A549 (cell line): ENCODE measurements around the gene KCND3. TPM values are rescaled to one million over a fixed set of nuclear protein-coding genes. Genes with fewer than 3 reads are reported as not detected.

ENCODE experiments used
- ATAC-seq, 2 experiments: fragments of 200-7000 bp in 1 of 2; fragments of >200 bp in 1 of 2; cut with Nextera tagmentation in 1 of 2; cut with Tn5 transposase in 1 of 2; 3 replicates each; pipeline versions ENCODE4 v1.8.0 to v1.9.1; 2018 to 2020; ENCODE audit warnings: mild to moderate bottlenecking in 1 of 2, moderate library complexity in 1 of 2
- CTCF ChIA-PET: fragments of 300-600 bp; sonication (Branson Sonifier 250); formaldehyde crosslinking; extraction: SDS; loops from one replicate; lab custom pipeline; 2021; ENCODE audit warnings: antibody characterized with exemption, inconsistent platforms; lab: Yijun Ruan, JAX
- POLR2A ChIA-PET: fragments of 350-600 bp; formaldehyde crosslinking; extraction: SDS; loops from one replicate; lab custom pipeline; 2021; ENCODE audit warnings: antibody characterized with exemption, inconsistent platforms; lab: Yijun Ruan, JAX
- DNase-seq, 2 experiments: peaks; one replicate each; pipeline versions ENCODE4 v3.0.0 to v3.0.0-alpha.2; 2011 to 2016; ENCODE audit warnings: low read depth in 1 of 2, low spot score in 1 of 2
- FAIRE-seq: peaks from 2 replicates; lab custom pipeline; 2011; peaks lifted over from hg19 to GRCh38; lab: Jason Lieb, UNC
- H3K27ac ChIP-seq, 2 experiments: fragments of >200 bp; sonication (Bioruptor Twin); formaldehyde crosslinking; 3 replicates each; pipeline ENCODE4 v1.5.1; 2016 to 2017
- H3K4me1 ChIP-seq: fragments of >200 bp; sonication (Bioruptor Twin); formaldehyde crosslinking; 3 replicates; pipeline ENCODE4 v1.6.1; 2016
- H3K4me2 ChIP-seq: fragments of >200 bp; sonication (Bioruptor Twin); formaldehyde crosslinking; 3 replicates; pipeline ENCODE4 v1.6.1; 2016
- H3K4me3 ChIP-seq: fragments of >200 bp; sonication (Bioruptor Twin); formaldehyde crosslinking; 3 replicates; pipeline ENCODE4 v1.5.1; 2016
- H3K9me3 ChIP-seq: fragments of >200 bp; sonication (Bioruptor Twin); formaldehyde crosslinking; 3 replicates; pipeline ENCODE4 v1.6.1; 2016
- ATOH8 ChIP-seq: fragments of 250-450 bp; sonication (Bioruptor Pico); IDR thresholded peaks from 2 replicates; pipeline ENCODE4 v1.5.0; 2020; ENCODE audit warnings: low read depth, mild to moderate bottlenecking, moderate library complexity
- CBX2 ChIP-seq: fragments of 200-600 bp; sonication (generic); IDR thresholded peaks from 2 replicates; pipeline ENCODE4 v1.6.1; 2016; ENCODE audit warnings: low read depth, mild to moderate bottlenecking, borderline replicate concordance
- CHD4 ChIP-seq: fragments of 200-600 bp; sonication (generic); IDR thresholded peaks from 2 replicates; pipeline ENCODE4 v1.6.1; 2016; ENCODE audit warnings: antibody characterized with exemption, mild to moderate bottlenecking, borderline replicate concordance
- FOXS1 ChIP-seq: fragments of 250-450 bp; sonication (Bioruptor Pico); IDR thresholded peaks from 2 replicates; pipeline ENCODE4 v1.5.0; 2020; ENCODE audit warnings: mild to moderate bottlenecking, moderate library complexity
- HES2 ChIP-seq: fragments of >200 bp; sonication (Bioruptor Twin); formaldehyde crosslinking; IDR thresholded peaks from 2 replicates; pipeline ENCODE4 v1.6.1; 2016
- HOXB13 ChIP-seq: fragments of 250-450 bp; sonication (Bioruptor Pico); IDR thresholded peaks from 2 replicates; pipeline ENCODE4 v1.5.0; 2020; ENCODE audit warnings: low read depth, mild to moderate bottlenecking, moderate library complexity
- JUN ChIP-seq, 2 experiments: fragments of >200 bp; sonication (Bioruptor Twin); formaldehyde crosslinking; IDR thresholded peaks; 2 replicates in 1 of 2; 3 replicates in 1 of 2; pipeline ENCODE4 v1.6.1; 2016 to 2017
- JUNB ChIP-seq: fragments of >200 bp; sonication (Bioruptor Twin); formaldehyde crosslinking; IDR thresholded peaks from 2 replicates; pipeline ENCODE4 v1.6.1; 2016
- MAFK ChIP-seq: fragments of 450-650 bp; IDR thresholded peaks from 2 replicates; pipeline ENCODE4 v1.6.1; 2014; ENCODE audit not compliant: partially characterized antibody
- MYC ChIP-seq: IDR thresholded peaks from 2 replicates; pipeline ENCODE4 v1.6.1; 2012; ENCODE audit warnings: mild to moderate bottlenecking, inconsistent platforms, low read length, improper control_type of control experiment, borderline replicate concordance
- NFE2L2 ChIP-seq: fragments of 150-350 bp; conservative IDR thresholded peaks from 2 replicates; pipeline ENCODE4 v1.6.1; 2014; ENCODE audit warnings: low read length
- NPAS2 ChIP-seq: fragments of 250-450 bp; sonication (Bioruptor Pico); IDR thresholded peaks from 2 replicates; pipeline ENCODE4 v1.8.0; 2022; ENCODE audit warnings: mild to moderate bottlenecking, moderate library complexity, borderline replicate concordance
- NR3C1 ChIP-seq: fragments of >200 bp; sonication (Bioruptor Twin); formaldehyde crosslinking; IDR thresholded peaks from 3 replicates; pipeline ENCODE4 v1.6.1; 2017
- PBX3 ChIP-seq: IDR thresholded peaks from 2 replicates; pipeline ENCODE4 v1.6.1; 2012
- POLR2A ChIP-seq: IDR thresholded peaks from 2 replicates; pipeline ENCODE4 v1.6.1; 2012; ENCODE audit warnings: mild to moderate bottlenecking, low read length
- RAD21 ChIP-seq, 2 experiments: fragments of >200 bp in 1 of 2; sonication (Bioruptor Twin) in 1 of 2; formaldehyde crosslinking in 1 of 2; IDR thresholded peaks in 1 of 2; conservative IDR thresholded peaks in 1 of 2; 2 replicates in 1 of 2; 3 replicates in 1 of 2; pipeline ENCODE4 v1.6.1; 2012 to 2018; ENCODE audit warnings: inconsistent platforms in 1 of 2
- RARB ChIP-seq: fragments of 250-450 bp; sonication (Bioruptor Pico); IDR thresholded peaks from 2 replicates; pipeline ENCODE4 v1.8.0; 2021; ENCODE audit warnings: mild to moderate bottlenecking, moderate library complexity
- REST ChIP-seq: fragments of 200-600 bp; sonication (generic); IDR thresholded peaks from 2 replicates; pipeline ENCODE4 v1.6.1; 2016; ENCODE audit warnings: antibody characterized with exemption, mild to moderate bottlenecking, moderate library complexity
- RNF2 ChIP-seq: fragments of 200-600 bp; sonication (generic); IDR thresholded peaks from 2 replicates; pipeline ENCODE4 v1.6.1; 2016; ENCODE audit warnings: low read depth, mild to moderate bottlenecking, antibody characterized with exemption, moderate library complexity, borderline replicate concordance
- SMC3 ChIP-seq: fragments of >200 bp; sonication (Bioruptor Twin); formaldehyde crosslinking; IDR thresholded peaks from 3 replicates; pipeline ENCODE4 v1.6.1; 2018; ENCODE audit warnings: inconsistent platforms
- SREBF2 ChIP-seq: fragments of 450-650 bp; IDR thresholded peaks from 2 replicates; pipeline ENCODE4 v1.6.1; 2014; ENCODE audit warnings: mild to moderate bottlenecking, moderate library complexity
- TFCP2L1 ChIP-seq: fragments of 250-450 bp; sonication (Bioruptor Pico); IDR thresholded peaks from 2 replicates; pipeline ENCODE4 v1.5.0; 2021; ENCODE audit warnings: mild to moderate bottlenecking
- ZNF302 ChIP-seq: fragments of 250-450 bp; sonication (Bioruptor Pico); IDR thresholded peaks from 2 replicates; pipeline ENCODE4 v1.9.0; 2021; ENCODE audit warnings: inconsistent platforms, mild to moderate bottlenecking, moderate library complexity
- WGBS: methylation state at CpG from one replicate; pipeline ENCODE4 v1.1.6; 2017; ENCODE audit errors: missing lambda C conversion rate; 5-methylcytosine and 5-hydroxymethylcytosine counted together
- polyA plus RNA-seq, 4 experiments: library from polyadenylated mRNA; depleted of rRNA in 3 of 4; stranded (reverse); fragments of >200 nt; fragmentation: RNase III in 1 of 4; extraction: RNeasy Plus Mini Kit Qiagen cat#74134 plus additional on column Dnase treatment in 1 of 4; gene quantifications; 2 replicates in 3 of 4; 3 replicates in 1 of 4; pipeline ENCODE4 v1.2.3, GENCODE V29; 2011 to 2017

Gene KCND3
- polyA plus RNA-seq, 2 of the 4 experiments (the other 2 are of a cell fraction) = not detected

GRCh38 chr1:112033439-112034120 is 44.1 kb upstream of the KCND3 start:
- Histone ChIP-seq H3K9me3 (no peaks in the 10 kb centered on the region), H3K27ac (no peak overlapping the region)
- DNase-seq (no peak), FAIRE-seq (no peak)
- under 1% methylated on average over 3 of the region's 3 CpGs for WGBS
- CTCF ChIA-PET = no interaction called here
- TF ChIP-seq HOXB13 (CRISPR knock-in tag) = no peak
- TF ChIP-seq NFE2L2 = no peak
- TF ChIP-seq RNF2 = no peak
- no peak for TF ChIP-seq ZNF302 (CRISPR knock-in tag)
- TF ChIP-seq RAD21 (conservative IDR thresholded peaks at IDR 0.05 in 1 of 2, IDR thresholded peaks at IDR 0.05 in 1 of 2) = no peak
- TF ChIP-seq TFCP2L1 = no peak
- TF ChIP-seq POLR2A = no peak
- TF ChIP-seq, all 56 proteins: peak for 0
- Histone ChIP-seq H3K4me3 (no peak overlapping the region), H3K4me1 (no peaks in the 10 kb centered on the region), H3K4me2 (no peak overlapping the region)
- POLR2A ChIA-PET = no interaction called here
- ATAC-seq = no peak

- Histone ChIP-seq H3K27ac (no peak overlapping the region), H3K4me2 (no peak overlapping the region), H3K4me1 (no peaks in the 10 kb centered on the region), H3K4me3 (no peak overlapping the region), H3K9me3 (no peaks in the 10 kb centered on the region)
- 17% methylated on average over 5 of the region's 5 CpGs for WGBS
- TF ChIP-seq POLR2A = no peak
- TF ChIP-seq CBX2 = no peak
- DNase-seq (no peak), FAIRE-seq (no peak), ATAC-seq (no peak)
- ChIA-PET POLR2A (no interaction called here), CTCF (no interaction called here)
Observed at GRCh38 chr1:112030157-112030556, 40.7 kb upstream of the KCND3 start.

- ATAC-seq = no peak
- H3K4me1 ChIP-seq = no peaks in the 10 kb centered on the region
- WGBS = 0% methylated on average over 1 of the region's 1 CpG
Observed at GRCh38 chr1:112027696-112028095, 38.2 kb upstream of the KCND3 start.

GRCh38 chr1:112026501-112026900 is 37.0 kb upstream of the KCND3 start:
- FAIRE-seq (no peak), DNase-seq (no peak), ATAC-seq (no peak)
- TF ChIP-seq REST = no peak
- TF ChIP-seq NR3C1 = no peak
- no peak overlapping the region for H3K27ac ChIP-seq
- H3K4me1 ChIP-seq = no peaks in the 10 kb centered on the region
- CTCF ChIA-PET = no interaction called here
- 6% methylated on average over 1 of the region's 1 CpG for WGBS
- POLR2A ChIA-PET = no interaction called here
- no peak overlapping the region for H3K4me2 ChIP-seq
- H3K4me3 ChIP-seq = no peak overlapping the region
- H3K9me3 ChIP-seq = no peaks in the 10 kb centered on the region

More at GRCh38 chr1:112027696-112028095, 38.2 kb upstream of the KCND3 start:
- H3K27ac ChIP-seq = no peak overlapping the region
- POLR2A ChIA-PET = no interaction called here
- FAIRE-seq (no peak), DNase-seq (no peak)
- H3K9me3 ChIP-seq = no peaks in the 10 kb centered on the region
- CTCF ChIA-PET = no interaction called here
- no peak overlapping the region for H3K4me2 ChIP-seq
- TF ChIP-seq PBX3 (no peak), HES2 (no peak), CHD4 (no peak), SMC3 (no peak), SREBF2 (no peak), JUN (IDR thresholded peaks at IDR 0.05) (no peak), ATOH8 (no peak), NPAS2 (CRISPR knock-in tag) (no peak), FOXS1 (CRISPR knock-in tag) (no peak), MYC (no peak), MAFK (no peak), JUNB (no peak), RARB (CRISPR knock-in tag) (no peak)
- H3K4me3 ChIP-seq = no peak overlapping the region
